ENCODE data around the gene PDE6D.

The PDE6D gene

DNA sequence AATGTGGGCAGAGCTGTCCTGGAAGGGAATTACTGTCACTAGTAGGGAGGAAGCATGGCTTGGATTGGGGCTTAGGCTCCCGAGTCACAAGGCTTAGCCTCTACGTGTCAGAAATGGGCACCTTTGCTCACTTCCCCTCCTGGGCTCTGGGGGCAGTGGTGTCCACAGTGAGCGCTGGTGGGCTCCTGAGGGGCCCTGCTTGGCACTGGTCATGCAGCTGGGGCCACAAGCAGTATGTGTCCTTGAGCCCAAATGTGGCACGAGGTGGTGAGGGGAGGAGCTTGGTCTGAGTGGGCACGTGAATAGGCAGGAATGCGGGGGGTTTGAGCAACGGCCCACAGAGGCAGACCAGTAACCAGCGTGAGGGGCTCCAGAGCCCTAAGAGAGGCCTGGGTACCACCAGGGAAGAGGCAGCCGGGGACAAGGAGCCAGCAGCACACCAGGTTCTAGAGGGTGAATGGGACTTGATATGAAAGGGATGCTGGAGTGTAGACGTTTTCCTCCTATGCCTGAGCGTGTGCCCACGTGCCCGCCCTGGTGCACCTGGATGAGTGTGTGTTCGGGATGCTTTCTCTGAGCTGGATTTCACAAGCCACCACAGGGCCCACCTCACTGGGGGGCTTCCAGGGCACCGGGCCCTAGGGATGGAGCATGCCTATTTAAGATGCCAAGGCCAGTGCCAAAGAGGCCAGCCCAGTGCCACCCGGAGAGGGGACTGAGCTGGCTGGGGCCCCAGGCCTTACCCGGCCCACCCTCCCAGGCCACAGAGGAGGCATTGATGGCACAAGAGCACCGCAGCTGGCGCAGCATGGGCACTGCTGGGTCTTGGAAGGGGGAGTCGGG lies 95.5 kb downstream of the PDE6D start:
- H3K4me3 ChIP-seq (ENCODE audit: low read depth, low read length) = no peak overlapping the region

GRCh38 chr2:231684314-231685223 lies 96.5 kb downstream of the PDE6D start:
- TF ChIP-seq, protein P1, sequence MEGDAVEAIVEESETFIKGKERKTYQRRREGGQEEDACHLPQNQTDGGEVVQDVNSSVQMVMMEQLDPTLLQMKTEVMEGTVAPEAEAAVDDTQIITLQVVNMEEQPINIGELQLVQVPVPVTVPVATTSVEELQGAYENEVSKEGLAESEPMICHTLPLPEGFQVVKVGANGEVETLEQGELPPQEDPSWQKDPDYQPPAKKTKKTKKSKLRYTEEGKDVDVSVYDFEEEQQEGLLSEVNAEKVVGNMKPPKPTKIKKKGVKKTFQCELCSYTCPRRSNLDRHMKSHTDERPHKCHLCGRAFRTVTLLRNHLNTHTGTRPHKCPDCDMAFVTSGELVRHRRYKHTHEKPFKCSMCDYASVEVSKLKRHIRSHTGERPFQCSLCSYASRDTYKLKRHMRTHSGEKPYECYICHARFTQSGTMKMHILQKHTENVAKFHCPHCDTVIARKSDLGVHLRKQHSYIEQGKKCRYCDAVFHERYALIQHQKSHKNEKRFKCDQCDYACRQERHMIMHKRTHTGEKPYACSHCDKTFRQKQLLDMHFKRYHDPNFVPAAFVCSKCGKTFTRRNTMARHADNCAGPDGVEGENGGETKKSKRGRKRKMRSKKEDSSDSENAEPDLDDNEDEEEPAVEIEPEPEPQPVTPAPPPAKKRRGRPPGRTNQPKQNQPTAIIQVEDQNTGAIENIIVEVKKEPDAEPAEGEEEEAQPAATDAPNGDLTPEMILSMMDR (IDR thresholded peaks at IDR 0.05; ENCODE audit: low read depth, low read length) = no peak
- no peak overlapping the region for H3K4me3 ChIP-seq (ENCODE audit: low read depth, low read length)

More for the DNA sequence above, 95.5 kb downstream of the PDE6D start:
- TF ChIP-seq, protein P1 (IDR thresholded peaks at IDR 0.05; ENCODE audit: low read depth, low read length) = no peak

DNA sequence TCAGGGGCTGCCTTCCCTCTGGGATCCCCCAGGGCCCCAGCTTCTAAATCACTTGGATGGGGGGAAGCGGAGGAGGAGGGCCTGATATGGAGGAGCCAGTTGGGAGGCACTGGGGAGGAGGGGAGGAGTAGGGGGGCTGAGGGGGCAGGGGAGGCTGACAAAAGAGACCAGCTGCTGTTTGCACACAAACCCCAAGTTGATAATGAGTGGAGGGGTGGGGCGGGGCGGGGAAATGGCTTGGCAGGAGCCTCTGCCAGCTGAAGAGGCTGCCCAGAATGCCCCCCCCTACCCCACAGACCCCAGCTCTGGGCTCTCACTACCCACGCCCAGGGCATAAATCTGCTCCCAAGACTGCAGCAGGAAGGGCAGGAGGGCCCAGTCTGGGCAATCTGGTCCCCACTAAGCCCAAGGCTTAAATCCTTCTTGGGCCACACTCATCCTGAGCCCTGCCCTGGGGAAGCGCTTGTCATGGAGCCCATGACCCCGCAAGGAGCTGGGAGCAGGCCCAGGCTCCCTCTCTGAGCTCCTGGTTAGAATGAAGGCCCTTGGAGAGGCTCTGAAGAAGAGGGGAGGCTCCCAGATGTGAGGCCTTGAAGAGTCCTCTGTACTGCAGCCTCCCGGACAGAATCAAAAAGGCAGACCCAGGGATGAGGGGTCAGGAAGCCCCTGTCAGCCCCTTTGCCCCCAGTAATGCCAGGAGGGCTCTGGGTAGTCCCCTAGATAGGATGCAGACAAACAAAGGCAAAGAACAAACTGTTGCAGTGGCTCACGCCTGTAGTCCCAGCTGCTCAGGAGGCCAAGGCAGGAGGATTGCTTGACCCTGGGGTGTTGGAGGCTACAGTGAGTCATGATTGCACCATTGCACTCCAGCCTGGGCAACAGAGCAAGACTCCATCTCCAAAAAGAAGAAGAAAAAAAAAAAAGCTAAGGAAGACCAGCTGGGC lies 97.5 kb downstream of the PDE6D start:
- TF ChIP-seq, protein P1 (IDR thresholded peaks at IDR 0.05; ENCODE audit: low read depth, low read length) = no peak
- no peak overlapping the region for H3K4me3 ChIP-seq (ENCODE audit: low read depth, low read length)

DNA sequence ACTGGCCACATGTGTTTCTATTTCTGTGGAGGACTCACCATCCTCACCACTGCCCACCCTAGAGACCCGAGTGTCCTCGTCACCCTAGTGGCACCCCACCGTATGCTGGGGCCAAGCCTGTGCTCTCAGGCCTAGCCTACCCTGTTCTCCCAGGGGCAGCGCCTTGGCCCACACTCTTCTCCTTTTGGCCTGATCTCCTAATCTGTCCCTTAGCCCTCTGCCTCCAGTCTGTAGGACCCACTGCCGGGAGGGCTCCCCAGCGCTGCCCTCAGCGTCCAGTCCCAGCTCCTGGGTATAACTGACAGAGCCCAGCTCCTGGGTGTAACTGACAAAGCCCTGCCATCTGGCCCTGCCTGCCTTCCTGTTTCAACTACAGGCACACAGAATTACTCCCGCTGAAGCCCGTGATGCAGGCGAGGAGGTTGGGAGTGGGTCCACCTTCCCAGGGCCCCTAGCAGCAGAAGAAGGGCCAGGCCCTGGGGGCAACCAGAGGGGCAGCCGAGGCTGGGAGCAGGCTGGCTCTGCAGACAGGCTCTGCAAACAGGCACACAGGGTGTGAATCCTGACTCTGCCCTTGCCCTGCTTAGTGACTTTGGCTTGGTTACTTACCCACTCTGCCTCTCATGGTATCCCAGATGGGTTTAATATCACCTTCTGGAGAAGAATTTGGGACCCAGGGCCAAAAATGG lies 98.3 kb downstream of the PDE6D start:
- TF ChIP-seq, protein P1 (IDR thresholded peaks at IDR 0.05; ENCODE audit: low read depth, low read length) = no peak
- H3K4me3 ChIP-seq (ENCODE audit: low read depth, low read length) = no peak overlapping the region

Data from WI38 (cell line).